BLaER1 treated with 17β-estradiol and CSF1 and Interleukin-3, amounts not matched to agents 10 nM and 100 nM (cell line): ENCODE data around the gene PICALM.
"Not testable (repeated sequence)": the region's sequence is repeated elsewhere in the genome, so short reads cannot be mapped to it uniquely, and the experiment has no call there.

Experiments
- H3K27ac ChIP-seq, 11 experiments: shearing (Covaris generic); formaldehyde crosslinking; 2 replicates each; pipeline ENCODE4 v1.8.1; 2022
- H3K27me3 ChIP-seq, 11 experiments: shearing (Covaris generic); formaldehyde crosslinking; 2 replicates each; pipeline ENCODE4 v1.8.1; 2022
- H3K36me3 ChIP-seq, 11 experiments: shearing (Covaris generic); formaldehyde crosslinking; 2 replicates each; pipeline ENCODE4 v1.8.1; 2022
- H3K4me1 ChIP-seq, 10 experiments: shearing (Covaris generic); formaldehyde crosslinking; 2 replicates each; pipeline ENCODE4 v1.8.1; 2022
- H3K4me2 ChIP-seq, 11 experiments: shearing (Covaris generic); formaldehyde crosslinking; 2 replicates each; pipeline ENCODE4 v1.8.1; 2022
- H3K4me3 ChIP-seq, 10 experiments: shearing (Covaris generic); formaldehyde crosslinking; 2 replicates each; pipeline ENCODE4 v1.8.1; 2022
- H3K9ac ChIP-seq, 11 experiments: shearing (Covaris generic); formaldehyde crosslinking; 2 replicates each; pipeline ENCODE4 v1.8.1; 2022
- H3K9me3 ChIP-seq, 11 experiments: shearing (Covaris generic); formaldehyde crosslinking; replicated peaks in 1 of 11; 2 replicates each; pipeline ENCODE4 v1.8.1; 2022
- H4K20me1 ChIP-seq, 11 experiments: shearing (Covaris generic); formaldehyde crosslinking; 2 replicates each; pipeline ENCODE4 v1.8.1; 2022
- Cebpa-rat ChIP-seq, 11 experiments: shearing (Covaris generic); IDR thresholded peaks; 2 replicates each; pipeline ENCODE4 v1.8.1; 2022

The PICALM gene

DNA sequence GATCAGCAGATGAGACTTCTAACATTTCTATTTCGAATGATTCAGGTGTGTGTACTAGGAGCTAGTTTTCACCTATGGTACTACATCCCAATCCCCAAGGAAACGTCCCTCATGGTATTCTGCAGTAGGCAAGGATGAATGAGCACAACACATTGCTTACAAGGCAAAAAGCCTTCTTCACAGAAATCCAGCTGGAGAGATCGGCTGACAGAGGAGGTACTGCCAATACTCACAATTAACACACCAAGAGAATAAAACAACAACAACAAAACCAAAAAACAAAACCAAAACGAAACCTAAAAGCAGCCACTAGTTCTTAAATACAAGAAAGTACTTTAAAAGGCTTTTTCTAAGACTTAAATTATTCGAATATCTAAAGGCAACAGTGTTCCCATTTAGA lies 101.4 kb downstream of the PICALM start:
- Histone ChIP-seq H3K9ac (no peak overlapping the region), H3K36me3 (peaks cover 74 to 100% (median 98%) of the 10 kb centered on the region in 11 experiments)

DNA sequence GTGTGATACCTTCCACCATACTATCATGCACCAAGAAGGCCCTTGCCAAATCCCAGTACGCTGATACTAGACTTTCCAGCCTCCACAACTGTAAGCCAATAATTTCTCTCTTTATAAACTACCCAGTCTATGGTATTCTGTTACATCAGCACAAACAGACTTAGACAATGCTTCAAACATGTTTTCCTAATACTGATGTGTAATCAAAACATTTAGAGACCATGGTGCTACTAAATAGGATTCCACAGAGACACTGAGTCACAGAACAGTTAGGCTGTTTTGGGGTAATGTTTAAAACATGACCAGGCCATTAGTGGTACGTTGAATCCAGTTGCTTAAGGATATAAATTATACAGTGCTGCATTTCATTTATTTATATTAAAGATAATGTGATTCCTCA lies 103.7 kb downstream of the PICALM start:
- Histone ChIP-seq H3K4me3 (no peak overlapping the region), H3K27me3 (no peaks in the 10 kb centered on the region), H3K4me1 (peaks cover 0 to 12% (median 0%) of the 10 kb centered on the region in 10 experiments; a peak in 5 of 20 replicates), H4K20me1 (peaks cover 0 to 100% (median 32%) of the 10 kb centered on the region in 11 experiments; a peak in 15 of 22 replicates), H3K9me3 (no peaks in the 10 kb centered on the region), H3K36me3 (peaks cover 64 to 100% (median 96%) of the 10 kb centered on the region in 11 experiments), H3K9ac (no peak overlapping the region), H3K4me2 (no peak overlapping the region), H3K27ac (no peak overlapping the region)
- no peak for TF ChIP-seq Cebpa-rat (IDR thresholded peaks at IDR 0.05)

More for the DNA sequence above, 101.4 kb downstream of the PICALM start:
- no peaks in the 10 kb centered on the region for H3K27me3 ChIP-seq
- no peaks in the 10 kb centered on the region; a peak in 2 of 20 replicates for H3K4me1 ChIP-seq
- H3K4me2 ChIP-seq: no peak overlapping the region
- no peak overlapping the region for H3K4me3 ChIP-seq
- no peak overlapping the region for H3K27ac ChIP-seq
- H3K9me3 ChIP-seq: no peaks in the 10 kb centered on the region
- H4K20me1 ChIP-seq: peaks cover 0 to 100% (median 23%) of the 10 kb centered on the region in 11 experiments; a peak in 14 of 22 replicates
- TF ChIP-seq Cebpa-rat (IDR thresholded peaks at IDR 0.05): no peak

DNA sequence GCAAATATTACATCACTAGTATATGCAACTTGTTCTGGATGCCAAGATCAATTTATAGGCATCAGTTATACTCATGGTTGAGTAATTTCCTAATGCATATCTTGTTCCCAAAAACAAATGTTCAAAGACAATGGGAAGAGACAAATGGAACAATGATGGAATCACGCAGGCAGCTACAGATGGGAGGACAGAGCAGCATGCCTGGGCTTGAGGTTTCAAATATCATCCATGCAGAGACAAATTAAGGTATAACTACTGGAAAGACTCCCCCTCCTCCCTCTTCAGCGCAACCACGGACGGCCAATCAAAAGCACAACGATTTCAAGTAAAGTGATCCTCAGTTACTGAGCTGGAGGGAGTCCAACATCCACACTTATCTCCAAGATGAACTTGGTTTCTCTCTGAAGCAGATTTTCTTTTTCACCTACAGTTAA lies 106.9 kb downstream of the PICALM start:
- no peak overlapping the region for H3K4me2 ChIP-seq
- peaks cover 77 to 100% (median 96%) of the 10 kb centered on the region in 11 experiments for H3K36me3 ChIP-seq

DNA sequence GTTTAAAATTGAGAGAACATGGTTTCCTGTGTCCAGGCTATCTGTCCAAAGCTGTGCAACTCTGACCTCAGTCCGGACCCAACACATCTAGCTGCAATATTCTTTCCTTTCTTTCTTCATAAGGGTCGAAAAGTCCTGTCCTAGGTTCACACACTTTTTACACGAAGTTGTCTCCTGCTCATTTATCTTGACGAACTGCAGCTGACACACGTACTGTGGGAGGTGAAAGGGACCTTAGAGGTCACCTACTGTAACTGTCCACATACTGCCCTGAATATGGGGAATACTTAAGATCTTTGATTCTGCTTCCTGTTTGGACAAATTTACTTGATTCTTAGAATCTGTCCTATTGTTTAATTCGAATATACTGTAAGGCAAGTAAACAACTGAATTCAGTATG lies 107.8 kb downstream of the PICALM start:
- Histone ChIP-seq H3K9me3 (peaks cover 0 to 5% (median 0%) of the 10 kb centered on the region in 11 experiments; a peak in 1 of 22 replicates), H3K4me3 (no peak overlapping the region), H3K27me3 (no peaks in the 10 kb centered on the region), H3K36me3 (peaks cover 77 to 100% (median 96%) of the 10 kb centered on the region in 11 experiments), H3K4me2 (no peak overlapping the region), H4K20me1 (peaks cover 0 to 100% (median 25%) of the 10 kb centered on the region in 11 experiments; a peak in 15 of 22 replicates), H3K9ac (no peak overlapping the region), H3K27ac (no peak overlapping the region), H3K4me1 (peaks cover 0 to 12% (median 0%) of the 10 kb centered on the region in 10 experiments; a peak in 5 of 20 replicates)
- no peak for TF ChIP-seq Cebpa-rat (IDR thresholded peaks at IDR 0.05)

More for the DNA sequence above, 106.9 kb downstream of the PICALM start:
- Histone ChIP-seq H3K27ac (no peak overlapping the region), H3K27me3 (no peaks in the 10 kb centered on the region), H3K9me3 (no peaks in the 10 kb centered on the region), H3K4me1 (peaks cover 0 to 12% (median 0%) of the 10 kb centered on the region in 10 experiments; a peak in 5 of 20 replicates), H4K20me1 (peaks cover 0 to 100% (median 25%) of the 10 kb centered on the region in 11 experiments; a peak in 15 of 22 replicates), H3K9ac (no peak overlapping the region), H3K4me3 (no peak overlapping the region)
- no peak for TF ChIP-seq Cebpa-rat (IDR thresholded peaks at IDR 0.05)

DNA sequence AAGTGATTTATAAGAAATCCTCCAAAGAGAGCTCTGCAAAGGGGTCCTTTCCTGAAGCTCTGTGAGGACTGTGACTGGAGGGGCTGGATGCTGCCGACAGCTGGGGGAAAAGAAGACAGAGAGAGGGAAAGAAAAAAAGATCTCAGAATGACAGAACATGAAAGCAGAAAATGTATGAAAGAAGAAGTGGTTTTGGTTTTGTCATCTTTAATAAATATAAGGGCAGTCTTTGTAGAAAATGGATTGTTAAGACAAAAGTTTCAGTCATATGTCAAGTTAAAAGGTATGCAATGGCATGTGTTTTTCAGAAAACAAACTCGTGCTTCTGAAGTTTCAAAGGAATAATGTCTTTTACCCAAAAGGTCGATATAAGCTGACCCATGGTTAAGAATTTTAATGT lies 108.2 kb downstream of the PICALM start:
- H3K4me3 ChIP-seq: no peak overlapping the region
- H3K9ac ChIP-seq: no peak overlapping the region; a peak in 1 of 22 replicates
- H3K27me3 ChIP-seq: no peaks in the 10 kb centered on the region
- H3K9me3 ChIP-seq: peaks cover 0 to 7% (median 0%) of the 10 kb centered on the region in 11 experiments; a peak in 1 of 22 replicates
- H3K4me1 ChIP-seq: peaks cover 0 to 12% (median 0%) of the 10 kb centered on the region in 10 experiments; a peak in 5 of 20 replicates
- H3K36me3 ChIP-seq: peaks cover 77 to 100% (median 96%) of the 10 kb centered on the region in 11 experiments
- H4K20me1 ChIP-seq: peaks cover 0 to 100% (median 25%) of the 10 kb centered on the region in 11 experiments; a peak in 15 of 22 replicates
- no peak for TF ChIP-seq Cebpa-rat (IDR thresholded peaks at IDR 0.05)
- H3K27ac ChIP-seq: no peak overlapping the region
- no peak overlapping the region for H3K4me2 ChIP-seq

DNA sequence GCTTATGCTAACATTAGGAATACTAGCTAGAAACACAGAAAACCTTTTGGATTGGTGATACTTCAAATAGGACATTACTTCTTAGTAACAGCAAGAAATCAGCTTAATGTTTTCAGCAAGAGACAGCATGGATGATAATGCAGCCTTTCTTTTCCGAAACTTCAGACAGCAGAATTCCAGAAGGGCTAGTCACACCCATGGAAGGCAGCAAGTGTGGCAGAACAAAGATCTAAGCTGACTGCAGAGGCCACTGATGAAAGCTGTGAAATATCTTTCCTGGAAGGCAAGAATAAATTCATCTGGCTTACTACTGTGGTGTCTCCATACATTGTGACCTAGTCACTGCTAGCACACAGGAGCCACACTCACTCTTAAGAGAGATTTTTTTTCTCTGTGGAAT lies 113.4 kb downstream of the PICALM start:
- H3K4me2 ChIP-seq: no peak overlapping the region
- no peaks in the 10 kb centered on the region for H3K27me3 ChIP-seq
- H4K20me1 ChIP-seq: peaks cover 0 to 78% (median 4%) of the 10 kb centered on the region in 11 experiments; a peak in 12 of 22 replicates
- H3K4me3 ChIP-seq: no peak overlapping the region
- H3K9ac ChIP-seq: no peak overlapping the region
- peaks cover 70 to 78% (median 75%) of the 10 kb centered on the region in 11 experiments for H3K36me3 ChIP-seq
- H3K27ac ChIP-seq: no peak overlapping the region
- TF ChIP-seq Cebpa-rat (IDR thresholded peaks at IDR 0.05): no peak
- peaks cover 0 to 36% (median 21%) of the 10 kb centered on the region in 11 experiments; a peak in 18 of 22 replicates for H3K9me3 ChIP-seq
- peaks cover 0 to 36% (median 0%) of the 10 kb centered on the region in 10 experiments; a peak in 6 of 20 replicates for H3K4me1 ChIP-seq

DNA sequence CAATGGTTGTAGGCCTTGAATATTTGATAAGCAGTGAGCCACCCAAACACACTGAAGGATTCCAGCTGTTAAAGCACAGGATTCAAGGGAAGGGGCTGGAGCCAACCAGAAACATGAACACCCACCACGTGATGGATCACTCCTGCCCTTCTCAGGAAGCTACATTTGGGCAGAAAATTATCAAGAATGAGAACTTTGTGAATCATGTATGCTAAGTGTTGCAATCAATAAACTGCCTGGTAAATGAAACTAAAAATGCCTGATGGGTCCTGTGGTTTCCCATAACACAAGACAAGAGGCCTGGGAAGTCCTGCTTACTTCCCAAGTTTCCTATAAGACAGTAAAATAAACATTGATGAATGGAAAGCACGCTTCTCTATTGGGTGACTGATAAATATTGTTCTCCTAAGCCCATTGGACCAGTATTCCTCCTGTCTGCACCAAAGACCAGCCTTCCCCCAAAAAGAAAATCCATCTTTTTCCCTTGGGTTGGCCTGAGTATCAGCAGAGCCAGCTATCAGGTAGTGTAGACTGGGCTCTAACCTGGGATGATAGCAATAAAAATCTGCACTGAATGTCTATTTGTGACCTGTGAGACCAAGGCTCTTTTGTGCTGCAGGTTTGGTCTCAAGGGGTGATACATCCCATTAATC lies 115.3 kb downstream of the PICALM start:
- Histone ChIP-seq H3K27ac (no peak overlapping the region), H3K9me3 (peaks cover 0 to 36% (median 21%) of the 10 kb centered on the region in 11 experiments; a peak in 18 of 22 replicates), H3K9ac (no peak overlapping the region)

DNA sequence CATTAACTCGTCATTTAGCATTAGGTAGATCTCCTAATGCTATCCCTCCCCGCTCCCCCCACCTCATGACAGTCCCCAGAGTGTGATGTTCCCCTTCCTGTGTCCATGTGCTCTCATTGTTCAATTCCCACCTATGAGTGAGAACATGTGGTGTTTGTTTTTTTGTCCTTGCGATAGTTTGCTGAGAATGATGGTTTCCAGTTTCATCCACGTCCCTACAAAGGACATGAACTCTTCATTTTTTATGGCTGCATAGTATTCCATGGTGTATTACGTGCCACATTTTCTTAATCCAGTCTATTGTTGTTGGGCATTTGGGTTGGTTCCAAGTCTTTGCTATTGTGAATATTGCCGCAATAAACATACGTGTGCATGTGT lies 116.8 kb downstream of the PICALM start:
- H3K27me3 ChIP-seq, H3K4me2 ChIP-seq, H3K4me3 ChIP-seq, H3K27ac ChIP-seq, H3K9ac ChIP-seq: not testable (repeated sequence)
- peaks cover 0 to 70% (median 17%) of the 10 kb centered on the region in 10 experiments; a peak in 13 of 20 replicates for H3K4me1 ChIP-seq
- peaks cover 0 to 36% (median 22%) of the 10 kb centered on the region in 11 experiments; a peak in 18 of 22 replicates for H3K9me3 ChIP-seq
- peaks cover 0 to 48% (median 0%) of the 10 kb centered on the region in 11 experiments; a peak in 6 of 22 replicates for H4K20me1 ChIP-seq
- H3K36me3 ChIP-seq: peaks cover 41 to 48% (median 42%) of the 10 kb centered on the region in 11 experiments

More for the DNA sequence above, 115.3 kb downstream of the PICALM start:
- no peak for TF ChIP-seq Cebpa-rat (IDR thresholded peaks at IDR 0.05)
- no peak overlapping the region for H3K4me3 ChIP-seq
- H3K4me2 ChIP-seq: no peak overlapping the region; a peak in 1 of 22 replicates
- H3K4me1 ChIP-seq: peaks cover 0 to 55% (median 4%) of the 10 kb centered on the region in 10 experiments; a peak in 11 of 20 replicates
- peaks cover 0 to 63% (median 0%) of the 10 kb centered on the region in 11 experiments; a peak in 7 of 22 replicates for H4K20me1 ChIP-seq
- H3K27me3 ChIP-seq: no peaks in the 10 kb centered on the region
- peaks cover 54 to 60% (median 56%) of the 10 kb centered on the region in 11 experiments for H3K36me3 ChIP-seq
